ENCODE results near the gene PLXNA3. TPM values are rescaled to one million over a fixed set of nuclear protein-coding genes. Genes with fewer than 3 reads are reported as not detected.

PLXNA3 gene
- total RNA-seq, 1 donor from 2014 or later = 135 TPM

DNA sequence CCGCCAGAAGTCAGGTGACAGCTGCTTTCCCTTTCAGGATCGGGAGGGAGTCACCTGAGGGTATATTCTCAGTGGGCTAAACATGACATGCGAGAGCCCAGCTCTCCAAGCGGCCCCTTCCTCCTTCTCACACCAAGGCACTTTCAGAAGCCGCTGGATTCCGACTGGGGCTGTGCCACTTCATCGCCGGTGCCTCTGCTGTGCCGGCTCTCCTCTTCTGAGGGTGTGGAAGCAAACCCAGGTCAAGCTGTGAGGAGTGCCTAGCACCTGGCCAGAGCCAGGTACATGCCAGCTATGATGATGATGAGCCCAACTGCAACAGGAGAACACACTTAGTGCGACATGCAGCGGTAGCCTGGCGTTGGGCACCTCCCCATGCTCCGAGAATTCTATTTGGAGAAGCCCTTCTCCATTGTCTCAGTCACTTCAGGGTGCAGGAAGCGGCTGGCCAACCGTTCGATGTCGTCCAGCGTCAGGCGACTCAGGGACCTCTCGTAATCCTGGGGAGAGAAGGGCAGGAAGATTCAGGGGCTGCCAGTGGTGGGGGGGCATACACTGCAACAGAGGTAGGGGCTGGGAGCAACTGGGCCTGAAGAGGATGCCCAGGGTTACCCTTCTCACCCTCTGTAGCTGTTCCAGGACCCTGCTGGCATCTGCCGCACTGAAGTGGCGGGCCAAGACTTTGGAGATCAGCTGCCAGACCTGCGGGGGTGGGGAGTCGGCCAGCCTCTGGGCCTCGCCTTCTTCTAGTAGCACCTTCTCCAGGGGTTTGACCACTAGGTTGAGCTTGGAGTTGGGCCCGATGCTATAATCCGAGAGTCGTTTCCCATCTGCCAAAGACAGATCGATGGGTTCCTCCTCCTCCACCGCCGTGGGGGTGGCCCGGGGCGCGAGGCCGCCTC is 27.3 kb downstream of the PLXNA3 start:
- TF ChIP-seq, protein P1, sequence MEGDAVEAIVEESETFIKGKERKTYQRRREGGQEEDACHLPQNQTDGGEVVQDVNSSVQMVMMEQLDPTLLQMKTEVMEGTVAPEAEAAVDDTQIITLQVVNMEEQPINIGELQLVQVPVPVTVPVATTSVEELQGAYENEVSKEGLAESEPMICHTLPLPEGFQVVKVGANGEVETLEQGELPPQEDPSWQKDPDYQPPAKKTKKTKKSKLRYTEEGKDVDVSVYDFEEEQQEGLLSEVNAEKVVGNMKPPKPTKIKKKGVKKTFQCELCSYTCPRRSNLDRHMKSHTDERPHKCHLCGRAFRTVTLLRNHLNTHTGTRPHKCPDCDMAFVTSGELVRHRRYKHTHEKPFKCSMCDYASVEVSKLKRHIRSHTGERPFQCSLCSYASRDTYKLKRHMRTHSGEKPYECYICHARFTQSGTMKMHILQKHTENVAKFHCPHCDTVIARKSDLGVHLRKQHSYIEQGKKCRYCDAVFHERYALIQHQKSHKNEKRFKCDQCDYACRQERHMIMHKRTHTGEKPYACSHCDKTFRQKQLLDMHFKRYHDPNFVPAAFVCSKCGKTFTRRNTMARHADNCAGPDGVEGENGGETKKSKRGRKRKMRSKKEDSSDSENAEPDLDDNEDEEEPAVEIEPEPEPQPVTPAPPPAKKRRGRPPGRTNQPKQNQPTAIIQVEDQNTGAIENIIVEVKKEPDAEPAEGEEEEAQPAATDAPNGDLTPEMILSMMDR (IDR thresholded peaks at IDR 0.05; ENCODE audit: unreplicated experiment) = no peak
- peaks cover 3% of the 10 kb centered on the region for H3K9me3 Mint-ChIP-seq (ENCODE audit: low read depth)
- H3K36me3 Mint-ChIP-seq (ENCODE audit: insufficient read depth) = peaks cover 3% of the 10 kb centered on the region
- peak overlapping the region; percentile 62 for H3K4me3 Mint-ChIP-seq (ENCODE audit: low read depth)
- no peaks in the 10 kb centered on the region for H3K27me3 Mint-ChIP-seq
- DNase-seq (ENCODE audit: low spot score, unreplicated experiment) = no peak
- no peak overlapping the region for H3K27ac Mint-ChIP-seq
- peaks cover 3% of the 10 kb centered on the region for H3K4me1 Mint-ChIP-seq (ENCODE audit: low read depth)

DNA sequence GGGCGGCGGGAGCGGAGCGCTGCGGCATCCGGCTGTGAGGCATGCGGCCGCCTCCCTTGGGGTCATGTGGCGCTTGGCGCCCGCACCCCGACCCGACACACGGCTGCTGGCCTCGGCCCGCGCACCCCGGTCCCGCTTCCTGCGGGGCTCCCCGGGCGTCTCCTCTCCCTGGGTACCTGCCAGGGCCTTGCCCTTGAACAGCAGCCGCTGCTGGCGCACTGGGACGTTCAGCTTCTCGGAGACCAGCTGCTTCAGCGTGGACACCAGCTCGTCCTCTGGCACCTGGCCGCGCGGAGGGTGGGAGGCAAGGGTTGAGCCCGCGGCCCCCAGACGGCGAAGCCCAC is 27.9 kb downstream of the PLXNA3 start:
- Mint-ChIP-seq H3K36me3 (ENCODE audit: insufficient read depth) (peaks cover 3% of the 10 kb centered on the region), H3K27me3 (no peaks in the 10 kb centered on the region), H3K9me3 (ENCODE audit: low read depth) (peaks cover 3% of the 10 kb centered on the region), H3K4me3 (ENCODE audit: low read depth) (peak overlapping the region; percentile 40), H3K27ac (no peak overlapping the region), H3K4me1 (ENCODE audit: low read depth) (peaks cover 3% of the 10 kb centered on the region)
- TF ChIP-seq, protein P1 (IDR thresholded peaks at IDR 0.05; ENCODE audit: unreplicated experiment) = no peak
- no peak for DNase-seq (ENCODE audit: low spot score, unreplicated experiment)

DNA sequence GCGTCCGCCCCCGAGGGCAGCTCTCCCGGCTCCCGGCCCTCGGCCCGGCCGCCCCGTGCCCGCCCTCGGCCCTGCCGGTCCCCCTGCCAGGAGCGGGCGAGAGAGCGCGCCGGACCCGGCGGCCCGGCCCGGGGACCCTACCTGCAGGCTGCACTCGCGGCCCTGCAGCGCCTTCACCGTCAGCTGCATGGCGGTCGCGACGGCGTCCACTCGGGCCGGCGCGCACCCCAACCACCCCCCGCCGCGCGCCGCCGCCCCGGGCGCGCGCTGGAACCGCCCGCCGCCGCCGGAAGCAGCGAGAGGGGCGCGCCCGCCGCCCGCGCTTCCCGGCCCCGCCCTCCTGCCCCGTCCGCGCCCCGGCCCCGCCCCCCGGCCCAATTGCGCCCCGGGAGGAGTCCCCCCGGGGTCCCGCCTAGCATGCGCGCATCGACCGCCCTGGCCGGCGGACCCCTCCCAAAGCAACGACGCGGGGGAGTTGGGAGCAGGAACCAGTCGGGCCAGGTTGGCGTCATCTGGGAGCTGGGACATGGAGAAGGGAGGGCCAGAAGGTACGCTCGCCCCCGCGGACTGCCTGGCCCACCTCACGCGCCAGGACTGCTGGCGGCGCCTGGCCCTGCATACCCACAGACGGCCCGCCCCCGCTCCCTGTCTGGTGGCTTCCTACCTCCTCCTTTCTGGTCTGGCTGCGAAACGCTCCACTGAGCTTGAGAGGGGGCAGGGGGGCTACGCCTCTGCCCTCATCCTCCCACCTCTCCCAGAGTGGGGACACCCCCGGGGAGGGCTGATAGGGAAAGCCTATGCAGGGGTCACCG is 28.5 kb downstream of the PLXNA3 start, which contains the start of gene UBL4A:
UBL4A (minus strand) TSS at position 220 of the 812 bp plus-strand sequence; CDS start at position 189, 31 bp downstream.
- DNase-seq (ENCODE audit: low spot score, unreplicated experiment) = peak; percentile 60
- H3K9me3 Mint-ChIP-seq (ENCODE audit: low read depth) = peaks cover 3% of the 10 kb centered on the region
- H3K27ac Mint-ChIP-seq = no peak within 1 kb of the TSS
- H3K27me3 Mint-ChIP-seq = no peaks in the 10 kb centered on the region
- H3K4me3 Mint-ChIP-seq (ENCODE audit: low read depth) = peak within 1 kb of the TSS; percentile 73
- peaks cover 3% of the 10 kb centered on the region for H3K4me1 Mint-ChIP-seq (ENCODE audit: low read depth)
- TF ChIP-seq, protein P1 (IDR thresholded peaks at IDR 0.05; ENCODE audit: unreplicated experiment) = no peak
- peaks cover 3% of the 10 kb centered on the region for H3K36me3 Mint-ChIP-seq (ENCODE audit: insufficient read depth)

DNA sequence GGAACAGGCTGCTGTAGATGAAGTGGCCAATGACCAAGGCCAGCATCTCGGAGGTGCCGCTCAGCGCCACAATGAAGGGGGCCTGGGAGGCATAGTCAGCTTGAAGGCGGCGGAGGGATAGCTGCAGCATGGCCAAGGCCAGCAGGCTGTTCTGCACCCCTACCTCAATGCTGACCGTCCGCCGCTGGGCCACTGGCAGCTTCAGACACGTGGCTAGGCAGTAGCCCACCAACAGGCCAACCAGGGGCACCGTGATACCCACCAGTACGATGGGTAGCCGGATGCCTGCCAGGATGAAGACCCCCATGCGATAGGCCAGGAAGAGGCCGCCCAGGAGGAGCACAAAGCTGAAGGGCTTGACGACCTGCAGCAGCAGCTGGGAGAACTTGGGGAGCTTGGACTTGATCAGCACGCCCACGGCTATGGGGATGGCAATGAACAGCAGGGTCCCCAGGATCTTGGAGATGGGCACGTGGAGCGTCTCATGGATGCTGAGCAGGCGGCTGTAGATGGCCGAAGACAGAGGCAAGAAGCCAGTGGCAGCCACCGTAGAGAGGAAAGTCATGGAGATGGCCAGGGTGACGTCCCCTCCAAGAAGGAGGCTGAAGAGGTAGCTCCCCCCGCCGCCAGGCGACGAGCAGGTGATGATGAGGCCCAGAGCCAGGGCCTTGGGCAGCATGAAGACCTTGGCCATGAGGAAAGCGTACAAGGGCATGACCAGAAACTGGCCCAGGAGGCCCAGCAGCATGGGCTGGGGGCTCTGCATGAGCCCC is 29.6 kb downstream of the PLXNA3 start:
- H3K4me3 Mint-ChIP-seq (ENCODE audit: low read depth) = peak overlapping the region; percentile 73
- no peak for DNase-seq (ENCODE audit: low spot score, unreplicated experiment)
- peaks cover 3% of the 10 kb centered on the region for H3K4me1 Mint-ChIP-seq (ENCODE audit: low read depth)
- TF ChIP-seq, protein P1 (IDR thresholded peaks at IDR 0.05; ENCODE audit: unreplicated experiment) = no peak
- no peaks in the 10 kb centered on the region for H3K27me3 Mint-ChIP-seq
- peaks cover 4% of the 10 kb centered on the region for H3K9me3 Mint-ChIP-seq (ENCODE audit: low read depth)
- peaks cover 3% of the 10 kb centered on the region for H3K36me3 Mint-ChIP-seq (ENCODE audit: insufficient read depth)
- H3K27ac Mint-ChIP-seq = no peak overlapping the region
